ENCODE results near the gene IPO9.

DNA sequence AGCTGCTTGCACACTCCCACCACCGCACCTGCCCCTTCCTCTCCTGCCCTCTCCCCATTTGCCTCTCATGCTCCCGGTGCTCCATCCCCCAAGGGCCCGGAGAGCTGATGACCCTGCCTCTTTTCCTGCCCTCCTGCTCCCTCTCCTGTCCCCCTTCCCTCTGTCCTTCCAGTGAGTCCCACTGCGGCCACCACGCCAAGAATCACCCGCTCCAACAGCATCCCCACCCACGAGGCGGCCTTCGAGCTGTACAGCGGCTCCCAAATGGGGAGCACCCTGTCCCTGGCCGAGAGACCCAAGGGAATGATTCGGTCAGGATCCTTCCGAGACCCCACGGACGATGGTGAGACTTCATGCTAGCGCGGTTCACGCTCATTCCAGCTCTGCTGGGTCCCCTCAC, 40.7 kb upstream of the IPO9 start:
- TF ChIP-seq, protein P1, sequence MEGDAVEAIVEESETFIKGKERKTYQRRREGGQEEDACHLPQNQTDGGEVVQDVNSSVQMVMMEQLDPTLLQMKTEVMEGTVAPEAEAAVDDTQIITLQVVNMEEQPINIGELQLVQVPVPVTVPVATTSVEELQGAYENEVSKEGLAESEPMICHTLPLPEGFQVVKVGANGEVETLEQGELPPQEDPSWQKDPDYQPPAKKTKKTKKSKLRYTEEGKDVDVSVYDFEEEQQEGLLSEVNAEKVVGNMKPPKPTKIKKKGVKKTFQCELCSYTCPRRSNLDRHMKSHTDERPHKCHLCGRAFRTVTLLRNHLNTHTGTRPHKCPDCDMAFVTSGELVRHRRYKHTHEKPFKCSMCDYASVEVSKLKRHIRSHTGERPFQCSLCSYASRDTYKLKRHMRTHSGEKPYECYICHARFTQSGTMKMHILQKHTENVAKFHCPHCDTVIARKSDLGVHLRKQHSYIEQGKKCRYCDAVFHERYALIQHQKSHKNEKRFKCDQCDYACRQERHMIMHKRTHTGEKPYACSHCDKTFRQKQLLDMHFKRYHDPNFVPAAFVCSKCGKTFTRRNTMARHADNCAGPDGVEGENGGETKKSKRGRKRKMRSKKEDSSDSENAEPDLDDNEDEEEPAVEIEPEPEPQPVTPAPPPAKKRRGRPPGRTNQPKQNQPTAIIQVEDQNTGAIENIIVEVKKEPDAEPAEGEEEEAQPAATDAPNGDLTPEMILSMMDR (IDR thresholded peaks at IDR 0.05) = no peak
- no peak for TF ChIP-seq EZH2 (IDR thresholded peaks at IDR 0.05; ENCODE audit: borderline replicate concordance, insufficient read depth, low read depth, low read length, poor library complexity, severe bottlenecking)
